GM18520 (cell line): ENCODE results near the gene GID8.
"Not testable (repeated sequence)": the region's sequence is repeated elsewhere in the genome, so short reads cannot be mapped to it uniquely, and the experiment has no call there.

Experiments
- ATAC-seq: cut with Tn5 transposase; IDR thresholded peaks from one replicate; pipeline ENCODE4 v1.9.1; 2021; ENCODE audit not compliant: unreplicated experiment

GID8 gene

GRCh38 chr20:62921119-62921687, 16.7 kb upstream of the GID8 start:
- no peak for ATAC-seq

DNA sequence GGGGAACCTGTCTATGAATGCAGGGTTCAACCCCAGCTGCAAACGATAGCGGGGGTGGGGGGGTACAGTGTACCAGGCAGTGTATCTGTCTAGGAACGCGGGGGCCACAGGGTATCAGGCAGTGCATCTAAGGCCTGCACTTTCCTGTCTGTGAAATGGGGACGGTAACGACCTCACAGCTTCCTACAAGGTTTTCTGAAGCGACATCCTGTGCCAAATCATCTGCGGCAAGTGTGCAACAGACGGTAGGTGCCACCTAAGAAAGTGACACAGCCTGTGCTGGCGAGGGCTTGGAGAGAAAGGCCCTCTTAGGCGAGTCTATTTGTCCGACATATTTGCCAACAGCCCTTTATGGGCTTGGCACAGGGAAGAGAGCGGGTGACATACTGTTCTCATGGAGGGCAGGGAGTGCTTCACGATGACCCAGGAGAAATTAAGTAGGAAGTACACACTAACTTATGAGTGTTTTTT, 15.5 kb upstream of the GID8 start:
- no peak for ATAC-seq

GRCh38 chr20:62923059-62923668, 14.8 kb upstream of the GID8 start:
- ATAC-seq: not testable (repeated sequence)

- no peak for ATAC-seq
These were observed 14.1 kb upstream of the GID8 start for GRCh38 chr20:62923669-62924441.

DNA sequence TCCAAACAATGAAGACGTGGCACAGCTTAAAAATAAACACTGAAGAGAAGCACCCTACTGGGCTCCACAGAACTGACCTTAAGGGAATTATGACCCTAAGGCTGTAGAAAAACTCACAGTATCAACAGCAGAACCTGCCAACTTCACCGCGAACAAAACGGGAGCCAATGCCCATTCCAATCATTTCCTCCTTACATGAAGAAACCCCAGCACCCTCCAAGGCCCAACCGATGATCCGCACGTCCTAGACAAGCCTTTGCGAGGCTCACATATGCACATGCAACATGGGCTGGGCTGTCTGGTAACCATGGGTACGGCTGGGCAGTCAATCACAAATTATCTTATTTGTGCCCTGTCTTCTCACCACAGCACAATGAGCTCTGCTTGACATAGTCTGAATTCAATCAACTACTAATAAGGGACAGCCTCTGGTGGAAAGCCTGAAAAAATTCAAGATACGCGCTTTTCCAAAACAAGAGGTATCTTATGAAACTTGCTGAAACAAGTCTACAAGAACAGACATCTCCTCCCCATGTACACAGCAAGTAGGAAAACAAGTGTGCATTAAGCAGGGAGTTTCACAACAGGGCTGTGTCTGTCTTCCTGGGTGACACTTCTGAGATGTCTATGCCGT, 13.4 kb upstream of the GID8 start:
- no peak for ATAC-seq

DNA sequence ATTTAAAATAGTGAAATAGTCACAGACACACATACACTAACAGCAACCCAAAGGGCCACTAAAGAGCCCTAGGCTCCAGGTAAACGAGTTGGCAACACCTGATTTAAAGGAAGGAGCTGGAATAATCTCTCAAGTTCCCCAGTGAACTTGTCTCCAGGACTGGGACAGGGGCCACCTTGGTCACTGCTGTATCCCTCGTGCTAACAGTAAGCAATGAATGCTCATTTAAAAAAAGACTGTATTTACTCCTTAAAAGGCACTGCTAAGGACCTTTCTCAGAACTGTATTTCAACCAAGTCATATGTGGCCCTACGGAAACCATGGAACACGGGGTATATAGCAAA, 12.9 kb upstream of the GID8 start:
- ATAC-seq: no peak

- ATAC-seq: peak; percentile 3
These were observed 12.3 kb upstream of the GID8 start for GRCh38 chr20:62925420-62926228.

DNA sequence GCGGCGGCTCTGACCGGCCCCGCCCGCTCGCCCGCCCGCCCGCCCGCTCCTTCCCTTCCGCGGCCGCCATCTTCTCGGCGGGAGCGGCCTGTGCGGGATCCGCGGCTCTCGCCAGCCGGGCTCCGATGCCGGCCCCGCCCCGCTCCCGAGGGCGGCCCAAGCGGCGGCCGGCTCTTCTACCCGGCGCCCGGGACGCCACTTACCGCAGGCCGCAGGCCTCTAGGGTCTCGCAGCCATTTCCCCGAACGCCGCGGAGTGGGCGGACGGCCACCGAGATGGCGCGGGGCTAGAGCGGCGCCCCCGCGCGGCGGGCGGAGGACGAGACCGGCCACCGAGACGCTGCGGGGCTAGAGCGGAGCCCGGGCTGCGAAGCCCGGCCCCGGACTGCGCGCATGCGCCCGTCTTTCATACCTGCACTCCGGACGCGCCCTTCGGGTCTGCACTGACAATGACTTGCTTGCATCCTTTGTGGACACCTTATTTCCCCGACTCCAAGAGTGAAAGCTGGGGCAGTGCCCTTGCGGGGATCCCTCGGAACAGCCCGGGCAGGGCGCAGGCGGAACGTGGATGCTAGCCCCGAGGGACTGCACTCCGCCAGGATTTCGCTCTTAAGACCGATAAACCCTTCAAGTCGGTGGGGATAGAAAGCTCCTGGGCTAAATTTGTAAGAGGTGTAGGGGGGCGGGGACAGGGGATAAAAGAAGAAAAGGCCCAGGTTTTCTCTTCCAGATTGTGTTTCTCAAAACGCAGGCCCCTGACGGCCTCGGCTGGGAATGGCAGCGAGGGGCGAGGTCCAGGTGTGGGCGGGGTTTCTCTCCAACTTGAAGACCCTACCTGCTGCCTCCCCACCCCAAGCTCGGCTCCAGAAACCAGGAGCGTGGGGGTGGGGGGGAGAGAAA, 11.5 kb upstream of the GID8 start, which contains the start of gene DIDO1:
Gene DIDO1 (minus strand): TSS at position 277 of the 899 bp plus-strand sequence.
- peak; percentile 76 for ATAC-seq

- no peak for ATAC-seq
These were observed 10.7 kb upstream of the GID8 start for GRCh38 chr20:62927128-62927705.

DNA sequence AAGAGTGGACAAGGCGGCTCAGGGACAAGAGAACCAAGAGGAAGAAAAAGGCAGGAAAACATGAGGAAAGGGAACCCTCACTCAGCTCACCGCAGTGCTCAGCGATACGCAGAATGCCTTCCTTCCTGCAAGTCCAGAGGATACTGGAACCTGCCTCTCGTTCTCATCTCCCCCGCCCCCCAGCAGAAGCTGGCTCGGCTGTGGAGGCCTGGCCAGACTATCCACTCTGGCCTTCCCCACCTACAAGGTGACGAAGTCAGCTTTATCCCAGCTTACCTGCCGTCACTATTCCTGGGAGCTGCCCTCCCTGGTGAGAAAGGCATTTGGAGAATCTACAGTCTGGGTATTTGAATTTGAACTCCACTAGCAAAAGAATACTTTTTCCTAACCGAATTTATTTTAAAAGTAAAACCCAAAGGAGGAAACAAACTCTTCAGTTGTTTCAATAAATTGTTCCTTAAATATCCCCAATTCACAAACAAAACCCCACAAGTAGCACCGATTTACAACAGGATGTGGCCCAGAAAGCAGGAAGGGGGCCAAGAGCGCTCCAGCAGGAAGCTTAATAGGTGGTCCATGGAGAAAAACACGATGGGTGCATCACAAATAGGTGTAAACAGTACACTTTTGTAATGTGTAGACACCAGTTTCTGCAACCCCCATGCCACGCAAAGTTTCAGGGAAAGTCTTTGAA, 9.6 kb upstream of the GID8 start:
- no peak for ATAC-seq

GRCh38 chr20:62929051-62929538, 8.9 kb upstream of the GID8 start:
- no peak for ATAC-seq

GRCh38 chr20:62931464-62931863, 6.5 kb upstream of the GID8 start:
- ATAC-seq: no peak

DNA sequence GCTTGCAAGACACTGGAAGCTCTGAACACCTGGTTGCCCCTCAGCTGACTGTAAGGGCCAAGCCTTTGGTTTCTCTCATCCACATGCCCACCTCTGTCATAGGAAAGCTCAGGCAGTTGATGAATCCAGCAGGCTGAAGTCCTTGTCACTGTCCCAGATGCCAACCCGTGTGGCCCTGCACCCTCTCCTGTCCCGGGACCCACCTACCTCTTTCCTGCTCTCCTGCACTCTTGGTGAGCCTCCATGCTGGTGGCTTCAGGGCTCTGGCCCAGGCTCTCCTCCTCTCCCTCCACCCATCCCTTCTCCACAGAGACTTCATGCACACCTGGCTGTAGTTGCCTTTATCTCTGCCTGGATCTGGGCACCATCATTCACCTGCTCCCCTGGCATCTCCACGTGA, 4.0 kb upstream of the GID8 start:
- ATAC-seq: no peak

DNA sequence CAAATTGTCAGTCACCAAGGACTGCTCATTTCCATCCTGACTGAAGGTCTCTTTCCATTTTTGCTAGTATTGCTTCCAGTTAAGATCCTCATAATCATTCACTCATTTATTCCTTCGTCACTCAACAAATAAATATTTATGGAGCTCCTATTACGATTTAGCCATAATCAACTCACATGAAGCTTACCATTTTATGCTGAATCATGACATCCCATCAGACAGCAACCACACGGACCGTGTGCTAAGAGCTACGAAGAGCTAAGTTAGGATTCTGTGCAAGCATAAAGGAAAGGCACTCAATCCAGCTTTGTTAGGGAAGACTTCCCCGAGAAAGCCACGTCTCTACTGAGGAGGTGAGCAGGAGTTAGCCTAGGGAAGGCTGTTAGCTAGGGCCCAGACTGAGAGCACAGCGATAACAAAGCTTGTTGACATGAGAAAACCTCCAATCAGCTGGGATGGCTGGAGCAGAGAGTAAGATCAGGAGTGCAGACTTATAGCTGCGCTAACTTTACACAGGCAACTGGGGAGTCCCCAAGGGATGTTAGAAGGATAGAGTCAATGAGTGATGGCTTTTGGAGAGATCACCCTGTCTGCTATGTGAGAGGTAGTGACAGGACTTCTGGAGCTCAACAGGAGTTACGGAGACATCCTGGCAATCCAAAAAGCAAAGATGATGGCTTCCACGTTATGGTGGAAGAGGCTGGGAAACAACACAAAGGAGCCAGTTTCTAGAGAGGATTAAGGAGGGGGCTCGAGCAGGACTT, 2.6 kb upstream of the GID8 start:
- no peak for ATAC-seq

DNA sequence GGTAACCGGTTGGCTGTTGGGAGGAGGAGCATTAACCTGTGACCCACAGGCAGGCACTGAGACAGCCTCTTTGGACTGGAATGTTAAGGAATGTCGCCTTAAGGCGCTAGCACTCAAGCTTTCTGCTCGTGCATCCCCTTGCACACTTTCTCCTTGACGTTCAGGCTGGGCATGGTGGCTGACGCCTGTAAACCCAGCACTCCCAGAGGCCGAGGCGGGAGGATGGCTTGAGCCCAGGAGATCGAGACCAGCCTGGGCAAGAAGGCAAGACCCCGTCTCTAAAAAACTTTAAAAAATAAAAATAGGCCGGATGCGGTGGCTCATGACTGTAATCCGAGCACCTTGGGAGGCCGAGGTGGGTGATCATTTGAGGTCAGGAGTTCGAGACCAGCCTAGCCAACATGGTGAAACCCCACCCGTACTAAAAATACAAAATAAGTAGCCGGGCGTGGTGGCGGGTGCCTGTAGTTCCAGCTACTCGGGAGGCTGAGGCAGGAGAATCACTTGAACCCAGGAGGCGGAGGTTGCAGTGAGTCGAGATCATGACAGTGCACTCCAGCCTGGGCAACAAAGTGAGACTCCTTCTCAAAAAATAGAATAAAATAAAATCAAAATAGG, 1.9 kb upstream of the GID8 start:
- no peak for ATAC-seq

DNA sequence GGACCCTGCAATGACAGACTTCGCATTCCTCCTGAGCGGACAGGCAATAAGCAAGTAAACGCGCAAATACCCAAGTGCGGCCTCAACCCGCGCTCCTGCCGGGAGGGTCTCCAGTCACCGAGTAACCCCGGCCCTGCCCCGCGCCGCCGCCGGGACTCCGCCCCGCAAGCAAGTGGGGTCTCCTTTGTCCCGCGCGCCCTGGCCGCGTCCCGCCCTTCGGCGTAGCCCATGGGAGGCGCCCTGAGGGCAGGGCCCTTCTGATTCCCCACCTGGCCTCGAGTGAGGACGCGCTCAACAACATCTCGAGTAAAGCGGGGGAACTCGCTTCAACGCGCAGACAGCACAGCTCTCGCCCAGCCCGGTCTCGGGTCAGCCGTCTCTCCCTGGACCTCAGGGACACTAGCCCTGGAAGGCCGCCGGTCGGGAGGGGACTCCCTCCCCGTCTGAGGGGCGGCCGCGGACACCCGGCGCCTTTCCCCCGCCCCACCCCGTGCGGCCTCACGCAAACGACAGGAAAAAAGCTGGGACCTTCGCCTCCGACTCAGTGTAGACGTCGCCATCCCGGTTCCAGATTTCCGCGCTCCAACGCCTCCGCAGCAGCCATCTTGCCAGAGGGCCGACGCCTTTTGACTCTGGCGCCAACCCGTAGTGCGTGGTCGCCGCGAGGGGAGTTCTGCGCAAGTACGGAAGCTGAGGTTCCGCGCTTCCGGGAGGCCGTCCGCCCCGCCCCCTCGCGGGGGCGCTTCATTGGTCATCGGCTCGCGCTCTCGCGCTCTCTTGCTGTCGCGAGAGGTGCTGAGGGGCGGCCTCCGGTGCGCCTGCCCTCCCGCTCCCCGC, 461 bp upstream of the GID8 start:
- ATAC-seq: peak; percentile 84

DNA sequence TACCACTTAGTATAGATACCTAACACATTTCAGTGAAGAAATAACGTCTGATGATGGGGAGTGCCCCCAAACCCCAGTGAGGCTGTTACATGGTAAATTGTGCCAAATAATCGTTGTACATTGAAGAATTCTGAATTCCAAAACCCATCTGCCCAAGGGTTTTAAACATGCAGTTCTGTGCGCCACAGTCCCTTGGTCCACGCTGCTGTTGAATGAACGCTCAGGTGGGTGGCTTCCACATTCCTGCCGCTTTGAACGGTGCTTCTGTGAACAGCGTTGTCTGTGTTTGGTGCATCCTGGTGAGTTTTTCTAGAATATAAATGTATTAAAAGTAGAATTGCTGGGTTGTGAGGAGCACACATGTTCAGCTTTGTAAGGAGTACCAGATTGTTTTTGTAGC, 2.9 kb downstream of the GID8 start:
- ATAC-seq: no peak
